NK-92 treated with Interleukin-12 subunit alpha and Interleukin-12 subunit beta, amount 100 ng/mL, for 24 hours (cell line): Measurements from ENCODE around the gene FASN.

Experiments used
- DNase-seq: peaks from one replicate; lab custom pipeline; 2025; lab: John Stamatoyannopoulos, UW

The FASN gene

DNA sequence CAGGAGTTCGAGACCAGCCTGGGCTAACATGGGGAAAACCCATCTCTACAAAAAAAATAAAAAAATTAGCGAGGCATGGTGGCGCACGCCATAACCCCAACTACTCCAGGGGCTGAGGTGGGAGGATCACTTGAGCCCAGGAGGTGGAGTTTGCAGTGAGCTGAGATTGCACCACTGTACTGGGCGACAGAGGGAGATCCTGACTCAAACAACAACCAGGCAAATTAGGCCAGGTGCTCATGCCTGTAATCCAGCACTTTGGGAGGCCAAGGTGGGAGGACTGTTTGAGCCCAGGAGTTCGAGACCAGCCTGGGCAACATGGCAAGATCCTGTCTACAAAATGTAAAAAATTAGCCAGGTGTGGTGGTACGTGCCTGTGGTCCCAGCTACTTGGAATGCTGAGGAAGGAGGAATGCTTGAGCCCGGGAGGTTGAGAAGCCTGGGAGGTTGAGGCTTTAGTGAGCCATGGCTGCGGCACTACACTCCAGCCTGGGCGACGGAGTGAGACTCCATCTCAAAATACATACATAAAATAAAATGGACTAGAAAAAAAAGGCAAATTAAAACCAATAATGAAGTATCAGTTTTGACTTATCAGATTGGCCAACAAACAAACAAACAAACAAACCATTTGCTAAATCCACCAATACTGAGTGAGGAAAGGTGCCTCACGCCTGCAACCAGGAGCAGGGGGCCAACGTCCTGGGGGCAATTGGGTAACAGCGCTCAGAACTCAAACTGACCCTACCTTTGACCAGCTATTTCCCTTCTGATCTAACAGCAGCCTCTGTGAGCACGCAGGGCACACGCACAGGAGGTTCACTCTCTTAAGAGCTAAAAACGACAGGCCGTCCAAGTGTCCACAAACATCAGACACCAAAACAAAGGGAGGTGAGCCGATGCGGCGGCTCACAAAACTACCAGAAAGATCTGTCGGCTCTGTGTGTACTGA lies 19.4 kb upstream of the FASN start:
- DNase-seq: no peak

DNA sequence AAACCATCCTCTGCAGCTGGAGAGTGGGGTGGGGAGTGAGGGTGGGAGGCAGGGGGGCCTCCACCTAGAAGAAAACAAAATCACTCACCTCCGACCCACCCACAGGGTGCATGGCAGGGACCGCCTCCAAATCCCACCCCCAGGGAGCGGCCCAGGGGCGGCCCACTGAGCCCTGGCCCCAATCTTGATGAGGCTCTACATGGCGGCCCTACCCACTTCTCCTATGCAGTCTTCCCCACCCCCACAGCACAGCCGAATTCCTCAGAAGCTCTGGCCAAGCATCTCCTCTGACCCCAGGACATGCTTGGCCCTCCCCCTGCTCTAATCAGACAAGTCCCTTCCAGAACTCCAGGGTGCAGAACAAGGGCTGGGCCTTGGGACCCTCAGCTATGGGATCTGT lies 18.2 kb upstream of the FASN start:
- DNase-seq: no peak

DNA sequence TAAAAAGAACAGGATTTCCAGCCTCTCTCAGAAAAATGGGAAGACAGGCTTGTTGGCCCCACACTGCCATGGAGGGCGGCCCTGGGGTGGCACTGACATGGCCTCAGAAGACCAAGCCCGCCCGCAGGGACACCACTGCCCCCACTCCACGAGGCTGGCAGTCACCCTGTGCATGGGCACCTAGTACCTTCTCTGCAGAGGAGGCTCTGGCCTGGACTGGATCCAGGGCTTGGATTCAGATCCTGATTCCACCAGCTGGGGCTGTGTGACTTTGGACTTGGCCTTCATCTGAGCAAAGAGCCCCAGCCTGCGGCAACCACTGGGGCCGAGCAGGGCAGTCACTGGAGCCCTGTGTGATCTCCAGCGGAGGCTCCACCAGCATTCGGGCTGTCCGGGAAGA lies 16.8 kb upstream of the FASN start:
- no peak for DNase-seq

DNA sequence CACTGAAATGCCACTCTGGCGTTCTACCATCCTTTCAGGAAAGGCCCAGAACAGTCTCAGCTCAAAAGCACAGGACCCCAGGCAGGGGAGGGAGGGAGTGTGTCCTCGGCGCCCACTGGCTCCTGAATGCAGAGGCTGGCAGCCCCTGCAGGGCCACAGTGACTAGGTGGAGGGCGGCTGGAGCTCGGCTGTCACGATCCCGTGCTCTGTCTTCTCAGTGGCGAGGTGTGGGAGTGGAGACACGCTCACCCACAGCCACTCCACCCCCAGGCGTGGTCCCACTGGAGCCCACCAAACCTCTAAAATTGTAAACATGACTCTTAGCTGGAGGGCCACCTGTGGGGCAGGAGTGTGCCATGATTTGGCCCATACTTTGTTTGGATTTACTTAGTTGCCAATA lies 16.4 kb upstream of the FASN start:
- DNase-seq: no peak

DNA sequence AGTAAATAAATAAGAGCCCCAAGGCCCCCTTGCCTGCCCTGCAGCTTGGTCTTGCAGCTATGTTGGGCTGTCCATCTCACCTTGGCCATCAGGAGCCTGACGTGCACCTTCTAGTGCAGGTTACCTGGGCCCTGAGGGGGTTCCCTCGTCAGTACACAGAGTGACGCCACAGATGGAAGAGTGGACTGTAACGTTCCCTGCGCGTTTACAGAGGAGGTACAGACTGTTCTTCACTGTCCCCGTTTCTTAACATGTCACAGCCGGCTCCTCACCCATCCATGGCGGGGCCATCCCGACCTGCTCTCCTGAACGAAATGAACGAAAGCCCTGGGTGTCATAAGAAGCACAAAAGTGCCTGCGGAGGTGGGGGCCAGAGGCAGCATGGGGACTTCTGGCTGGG lies 15.9 kb upstream of the FASN start:
- DNase-seq: no peak

DNA sequence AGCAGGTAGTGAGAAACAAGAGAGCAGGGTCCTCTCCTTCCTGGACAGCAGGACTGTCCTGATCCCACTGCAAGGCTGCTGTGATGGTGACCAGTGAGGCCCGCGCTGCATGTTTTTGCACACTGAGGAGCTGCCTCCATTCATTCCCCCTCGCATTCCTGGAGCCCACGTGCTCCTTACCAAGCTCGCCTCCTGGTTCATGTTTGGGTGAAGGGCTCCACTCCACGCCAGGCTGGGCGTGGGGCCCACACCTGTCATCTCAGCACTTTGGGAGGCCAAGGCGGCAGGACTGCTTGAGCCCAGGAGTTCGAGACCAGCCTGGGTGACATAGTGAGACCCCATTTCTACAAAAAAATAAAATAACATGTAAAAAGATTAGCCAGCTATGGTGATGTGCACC lies 15.4 kb upstream of the FASN start:
- no peak for DNase-seq

DNA sequence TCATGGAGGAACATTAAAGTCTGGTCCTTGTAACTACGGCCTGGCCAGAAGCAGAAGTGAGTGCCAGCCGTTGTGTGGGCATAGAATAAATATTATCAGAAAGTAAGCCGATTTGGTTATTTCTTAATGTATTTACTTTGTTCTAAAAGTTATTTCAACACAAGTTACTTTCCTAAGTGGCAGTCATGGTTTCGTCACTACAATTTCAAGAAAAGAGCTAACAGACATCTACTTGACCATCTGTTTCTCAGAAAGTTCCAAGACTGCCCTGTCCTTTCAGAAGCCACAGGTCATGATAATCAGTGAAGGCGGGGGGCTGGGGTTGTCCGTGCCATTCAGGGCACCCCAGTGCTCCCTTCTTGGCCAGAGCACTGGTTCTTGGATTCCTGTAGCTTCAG lies 14.9 kb upstream of the FASN start:
- no peak for DNase-seq

DNA sequence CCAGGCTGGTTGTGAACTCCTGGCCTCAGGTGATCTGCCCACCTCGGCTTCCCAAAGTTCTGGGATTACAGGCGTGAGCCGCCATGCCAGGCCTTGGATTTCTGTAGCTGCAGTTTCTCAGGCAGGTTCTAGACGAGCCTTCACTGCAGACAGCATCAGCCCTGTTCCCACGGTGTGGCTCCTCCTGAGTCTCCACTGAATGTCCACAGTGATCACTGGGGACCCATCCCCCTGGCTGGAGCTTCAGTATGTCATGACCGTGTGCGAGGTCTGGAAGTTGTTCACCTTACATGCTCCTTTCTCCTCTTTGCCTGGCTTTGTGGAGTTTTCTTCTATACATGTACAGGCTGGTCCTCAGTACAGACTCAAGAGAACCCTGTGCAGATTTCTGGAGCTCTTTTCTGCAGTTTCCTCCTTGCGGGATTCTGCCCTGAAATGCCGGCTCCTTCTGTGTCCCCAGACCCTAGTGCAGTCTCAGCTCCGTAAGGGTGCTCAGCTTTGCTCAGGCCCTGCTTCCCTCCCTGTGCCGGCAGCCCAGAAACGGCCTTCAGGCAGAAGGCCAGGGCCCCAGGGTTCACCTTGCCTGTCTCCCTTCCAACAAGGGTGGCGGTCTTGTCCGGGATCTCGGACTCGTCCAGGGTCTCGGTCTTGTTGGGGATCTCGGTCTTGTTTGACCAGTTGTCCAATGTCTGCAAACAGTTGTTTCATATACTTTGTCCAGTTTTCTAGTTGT lies 14.3 kb upstream of the FASN start:
- no peak for DNase-seq

DNA sequence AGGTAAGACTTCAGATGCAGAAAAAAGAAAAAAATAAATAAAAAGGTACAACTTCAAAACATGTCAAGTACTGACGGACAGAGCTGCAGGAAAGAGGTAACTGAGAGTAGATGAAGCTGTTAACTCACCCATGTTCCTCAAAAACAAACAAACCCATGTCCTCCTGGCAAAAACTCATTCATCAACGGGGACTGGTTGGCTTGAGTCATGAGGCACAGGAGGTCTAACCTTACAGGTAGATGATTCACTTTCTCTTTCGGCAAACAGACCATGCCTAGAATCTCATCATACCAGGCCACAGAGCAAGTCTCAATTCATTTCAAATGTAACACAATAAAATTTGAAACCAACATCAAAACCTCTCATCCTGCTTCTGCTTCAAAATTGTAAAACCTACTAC lies 12.3 kb upstream of the FASN start:
- no peak for DNase-seq

DNA sequence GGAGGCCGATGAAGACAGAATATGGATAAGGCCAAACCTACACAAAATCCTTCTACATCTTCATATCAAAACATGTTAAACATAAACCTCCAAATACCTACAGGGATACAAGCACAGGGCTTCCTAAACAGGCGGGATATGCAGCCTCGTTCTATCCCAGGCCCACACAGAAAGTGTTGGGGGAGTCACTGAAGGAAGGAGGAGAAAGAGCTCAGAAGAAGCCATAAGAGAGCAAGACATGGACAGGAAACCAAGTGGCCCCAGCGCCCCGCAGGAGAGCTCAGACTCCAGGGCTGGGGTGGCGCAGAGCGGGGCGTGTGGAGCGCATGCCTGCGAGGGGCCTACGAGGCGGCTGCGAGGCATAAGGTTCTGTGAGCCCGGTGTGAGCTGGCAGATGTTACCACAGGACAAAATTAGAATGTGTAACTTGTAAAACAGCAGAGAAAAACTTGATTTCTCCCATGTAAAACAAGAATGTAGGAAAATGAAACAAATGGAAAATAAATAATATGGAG lies 11.0 kb upstream of the FASN start:
- DNase-seq: no peak

DNA sequence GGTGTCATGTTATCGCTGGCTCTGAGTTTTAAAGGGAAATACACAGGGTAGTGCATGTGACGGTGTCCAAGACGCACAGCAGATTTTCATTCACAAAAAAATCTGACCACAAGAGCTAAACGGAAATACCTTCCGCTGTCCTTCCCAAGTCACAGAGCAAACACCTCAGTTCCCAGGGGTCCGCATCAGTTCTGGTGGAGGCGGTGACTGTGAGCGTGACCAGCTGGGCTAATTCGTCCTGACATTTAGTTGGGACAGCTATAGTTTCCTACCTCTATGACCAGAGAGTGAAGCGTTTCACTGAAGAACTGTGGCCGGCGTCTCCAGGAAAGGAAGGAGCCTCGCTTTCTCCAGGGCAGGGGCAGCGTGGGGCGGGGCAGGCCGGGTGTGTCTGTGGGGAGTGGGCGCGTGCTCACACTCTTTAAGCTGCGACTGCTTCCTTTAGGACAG lies 10.5 kb upstream of the FASN start:
- no peak for DNase-seq

DNA sequence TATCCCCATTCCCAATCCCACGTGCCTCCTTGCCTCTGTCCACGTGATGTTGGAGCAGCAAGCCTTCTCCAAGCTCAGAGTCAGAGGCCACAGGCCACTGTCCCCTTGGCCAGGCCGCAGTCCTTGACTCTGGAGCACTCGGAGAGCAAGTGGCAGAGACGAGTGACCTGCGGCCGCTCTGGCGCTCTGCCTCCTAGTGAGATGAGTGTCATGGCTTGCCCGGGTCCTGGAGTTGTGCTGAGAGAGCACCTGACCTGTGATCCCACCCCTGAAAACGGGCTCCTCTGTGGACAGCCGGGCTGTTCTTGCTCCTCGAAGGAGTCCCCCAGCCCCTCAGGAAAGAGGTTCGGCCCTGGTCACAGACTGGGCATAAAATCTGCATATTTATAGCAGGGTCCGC lies 10.0 kb upstream of the FASN start:
- DNase-seq: no peak

DNA sequence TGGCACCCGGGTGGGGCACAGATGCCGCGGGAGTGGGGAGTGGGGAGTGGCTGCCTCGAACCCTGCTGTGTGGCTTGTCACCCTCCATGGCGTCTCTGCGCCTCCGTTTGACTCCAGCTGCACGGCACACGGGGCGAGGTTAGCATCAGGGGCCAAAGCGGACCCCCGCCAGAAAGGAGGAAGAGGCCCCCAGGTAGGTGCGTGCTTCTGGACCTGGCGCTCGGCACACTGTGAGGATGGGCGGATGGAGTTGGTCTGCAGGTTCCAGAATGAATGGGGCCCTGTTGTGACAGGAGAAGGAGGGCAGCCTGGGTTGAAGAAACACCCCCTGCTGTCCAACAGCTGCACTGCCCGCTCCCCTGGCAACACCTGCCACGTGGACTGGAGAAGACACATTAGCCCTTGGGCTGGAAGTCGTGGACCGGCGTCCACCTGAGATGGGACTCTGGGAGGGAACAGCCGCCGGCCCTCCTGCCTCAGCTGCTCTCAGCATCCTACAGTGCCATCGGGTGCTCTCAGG lies 9.4 kb upstream of the FASN start:
- DNase-seq: no peak

DNA sequence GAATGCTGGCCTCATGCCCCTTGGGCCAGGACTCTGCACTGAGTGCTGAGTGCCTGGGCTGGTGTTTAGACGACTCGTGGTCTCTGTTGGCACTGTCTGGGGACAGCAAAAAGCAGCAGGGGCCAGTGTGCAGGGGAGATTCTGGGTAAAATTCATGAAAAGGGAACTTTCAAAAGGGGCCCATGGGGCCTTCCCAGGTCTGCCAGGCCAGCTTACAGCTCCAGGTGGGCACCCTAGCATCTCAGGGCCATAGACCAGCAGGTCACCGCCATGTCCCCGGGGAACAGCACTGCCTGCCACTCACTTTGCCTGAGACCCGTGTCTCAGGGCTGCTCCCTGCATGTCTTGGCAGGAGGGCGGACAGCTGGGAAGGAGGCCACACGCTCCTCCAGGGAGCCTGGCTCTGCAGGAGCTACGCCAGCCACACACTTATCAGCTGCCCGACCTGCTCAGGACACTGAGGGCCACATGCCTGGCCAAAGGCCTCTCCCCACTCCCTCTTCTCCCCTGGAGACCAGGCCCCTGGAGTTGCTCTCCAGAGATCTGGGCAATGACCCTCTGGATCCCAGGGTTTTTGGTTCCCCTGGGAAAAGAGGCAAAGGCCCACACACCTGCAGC lies 8.8 kb upstream of the FASN start:
- no peak for DNase-seq

DNA sequence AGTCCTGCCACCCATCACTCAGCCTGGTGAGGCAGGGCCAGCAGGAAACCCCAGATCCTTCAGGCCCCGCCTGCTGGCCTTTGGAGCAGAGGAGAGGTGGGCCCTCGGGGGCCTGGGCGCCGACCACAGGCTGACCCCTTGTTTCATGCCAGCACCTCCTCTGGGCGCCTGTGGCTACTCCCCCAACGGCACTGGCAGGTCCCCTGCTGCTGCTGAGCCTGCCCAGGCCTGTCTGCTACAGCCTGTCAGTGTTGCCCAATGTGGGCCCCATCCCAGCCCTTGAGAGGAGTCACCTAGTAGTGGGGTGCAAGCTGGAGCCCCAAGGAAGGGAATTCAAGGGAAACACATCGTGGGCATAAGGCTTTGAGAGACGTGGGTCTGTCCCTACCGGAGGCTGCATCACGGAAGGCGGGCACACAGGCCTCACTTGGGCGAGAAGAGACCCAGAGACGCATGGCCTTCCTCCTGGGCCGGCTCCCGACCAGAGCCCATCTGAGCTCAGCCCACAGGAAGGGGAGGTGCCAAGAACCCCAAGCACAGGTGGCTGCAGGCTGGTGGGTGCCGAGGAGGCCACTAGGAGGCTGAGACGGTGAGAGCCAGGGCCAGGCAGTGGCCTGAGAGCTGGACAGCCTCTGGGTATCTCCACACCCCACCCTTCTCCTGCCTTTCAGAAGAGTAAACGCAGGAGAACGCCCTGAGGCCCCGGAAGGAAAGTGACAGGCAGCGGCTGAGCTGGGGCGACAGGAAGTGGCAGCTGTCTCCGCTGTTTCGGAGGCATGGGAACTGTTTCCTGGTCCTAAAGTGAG lies 8.0 kb upstream of the FASN start:
- DNase-seq: peak; percentile 62

DNA sequence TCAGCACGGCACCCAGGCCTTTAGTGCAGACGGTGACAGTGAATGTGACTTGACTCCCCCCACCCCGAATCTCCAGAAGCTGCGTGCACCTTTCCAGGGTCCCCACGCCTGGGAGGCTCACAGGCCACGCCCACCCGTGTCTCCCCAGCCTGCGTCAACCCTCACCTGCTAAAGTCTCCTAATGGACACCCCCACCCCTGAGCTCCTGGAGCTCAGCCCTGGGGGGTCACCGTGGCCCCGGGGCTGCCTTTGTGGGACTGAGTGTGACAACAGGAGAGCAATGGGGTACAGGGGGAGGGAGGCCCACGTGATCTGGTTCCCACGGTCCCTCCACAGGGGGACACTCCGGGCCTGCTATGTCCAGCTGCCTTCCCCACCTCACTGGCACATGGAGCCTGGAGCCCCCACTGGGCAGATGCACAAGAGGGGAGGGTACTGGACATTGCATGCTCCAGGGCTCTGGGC lies 7.4 kb upstream of the FASN start:
- no peak for DNase-seq

DNA sequence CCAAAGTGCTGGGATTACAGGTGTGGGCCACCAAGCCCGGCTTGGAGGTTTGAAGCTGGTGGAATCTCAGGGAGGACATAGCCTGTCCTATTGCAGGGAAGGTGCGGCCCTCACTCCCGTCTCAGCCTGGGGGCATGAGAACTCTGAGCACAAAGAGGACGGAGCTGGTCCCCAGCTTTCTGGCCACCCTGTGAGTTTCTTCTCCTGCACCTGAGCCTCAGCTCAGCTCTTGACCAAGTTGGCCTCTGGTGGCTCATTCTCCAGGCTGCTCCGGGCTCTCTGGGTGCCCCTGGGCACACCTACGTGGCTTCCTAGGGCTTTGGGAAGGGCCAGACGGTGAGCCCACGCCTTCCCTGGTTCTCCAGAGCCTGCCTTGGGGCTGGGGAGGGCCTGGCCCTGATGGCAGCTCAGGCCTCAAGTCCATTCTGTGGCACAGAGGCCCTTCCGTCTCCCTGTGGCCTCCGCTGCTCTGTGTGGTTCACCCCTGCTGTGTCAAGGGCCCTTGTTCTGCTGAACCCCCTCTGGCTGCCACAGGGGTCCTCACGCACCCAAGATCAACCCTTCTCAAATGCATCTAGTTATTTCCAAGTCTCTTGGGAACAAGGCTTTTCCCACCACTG lies 6.9 kb upstream of the FASN start:
- no peak for DNase-seq

DNA sequence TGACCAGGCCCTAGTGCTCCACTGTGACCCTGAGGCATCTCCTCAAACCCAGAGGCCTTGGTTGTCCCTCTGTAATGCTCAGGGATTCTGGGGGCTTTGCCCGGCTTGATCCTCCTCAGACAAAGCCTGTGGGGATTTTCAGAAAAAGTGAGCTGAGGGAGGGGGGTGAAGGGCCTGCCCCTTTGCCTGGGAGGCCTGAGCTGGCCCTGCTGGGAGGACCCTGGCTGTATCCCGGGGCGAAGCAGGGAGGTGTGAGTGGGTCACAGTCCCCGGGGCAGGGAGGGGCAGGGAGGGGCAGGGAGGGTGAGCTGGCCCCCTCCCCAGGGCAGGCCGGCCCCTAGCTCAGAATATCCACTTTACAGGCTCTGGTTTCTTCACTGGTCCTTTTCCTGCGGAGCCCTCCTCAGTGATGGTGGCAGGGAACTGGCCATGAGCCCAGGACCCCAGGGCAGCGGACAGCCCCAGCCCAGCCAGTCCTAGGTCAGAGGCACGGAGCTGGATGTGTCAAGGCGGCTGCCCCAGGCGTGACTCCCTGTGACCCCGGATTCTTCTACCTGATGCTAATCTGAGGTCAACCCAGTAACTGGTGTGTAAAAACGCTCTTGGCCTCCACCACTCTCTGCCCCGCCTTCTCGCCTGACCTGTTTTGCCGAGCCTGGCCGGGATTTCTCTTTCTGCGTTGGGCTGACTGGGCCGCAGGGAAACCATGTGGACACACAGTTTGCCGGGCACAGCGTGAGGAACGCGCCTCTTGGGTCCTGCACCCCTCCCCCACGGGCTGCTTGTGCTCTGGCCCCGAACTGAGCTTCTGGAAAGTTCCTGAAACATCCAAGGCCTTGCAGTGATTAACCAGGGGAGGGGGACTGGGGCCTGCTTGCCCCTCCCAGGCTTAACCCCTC lies 5.8 kb upstream of the FASN start:
- DNase-seq: no peak

DNA sequence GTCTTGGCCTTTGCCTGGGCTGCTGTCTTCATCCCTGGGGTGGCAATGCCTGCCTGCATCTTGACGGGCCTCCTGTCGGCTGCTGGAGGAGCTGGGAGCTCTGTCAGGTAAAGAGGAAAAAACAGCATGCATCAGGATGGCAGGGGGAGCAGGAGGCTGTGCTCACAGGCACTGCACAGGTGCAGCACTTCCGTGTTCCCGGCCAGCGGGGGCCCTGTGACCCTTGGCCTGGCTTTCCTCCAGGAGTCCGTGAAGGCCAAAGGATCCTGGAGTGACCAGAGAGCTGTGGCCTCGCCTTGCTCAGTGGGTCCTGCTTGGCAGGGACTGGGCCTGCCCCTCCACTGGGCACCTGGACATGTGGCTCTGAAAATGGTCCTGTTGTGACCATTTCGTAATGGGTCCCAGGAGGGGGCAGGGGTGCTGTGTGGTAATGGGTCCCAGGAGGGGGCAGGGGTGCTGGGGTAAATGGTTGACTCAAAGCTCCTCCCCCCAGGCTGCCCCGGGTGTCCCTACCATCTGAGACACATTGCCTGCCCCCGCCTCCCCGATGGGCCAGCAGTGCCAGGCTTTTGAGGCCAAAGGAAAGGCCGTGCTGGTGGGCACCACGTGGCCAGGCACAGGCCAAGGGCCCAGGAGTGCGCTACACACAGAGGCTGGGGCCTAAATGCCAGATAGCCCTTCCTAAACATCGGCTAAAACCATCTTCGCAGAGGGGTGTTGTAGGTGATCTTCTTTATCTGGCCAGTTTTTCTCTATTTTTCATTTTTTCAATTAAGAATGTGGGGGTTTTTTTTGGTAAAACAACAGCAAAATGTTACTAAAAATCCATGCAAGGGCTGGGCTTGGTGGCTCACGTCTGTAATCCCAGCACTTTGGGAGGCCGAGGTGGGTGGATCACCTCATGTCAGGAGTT lies 4.0 kb upstream of the FASN start:
- no peak for DNase-seq
